Epidermal melanocyte (primary cell): ENCODE results near the gene LSAMP.

Experiments
- DNase-seq: peaks from one replicate; pipeline ENCODE4 v3.0.0; 2011; ENCODE audit warnings: low spot score; ENCODE audit not compliant: insufficient read length

The LSAMP gene

DNA sequence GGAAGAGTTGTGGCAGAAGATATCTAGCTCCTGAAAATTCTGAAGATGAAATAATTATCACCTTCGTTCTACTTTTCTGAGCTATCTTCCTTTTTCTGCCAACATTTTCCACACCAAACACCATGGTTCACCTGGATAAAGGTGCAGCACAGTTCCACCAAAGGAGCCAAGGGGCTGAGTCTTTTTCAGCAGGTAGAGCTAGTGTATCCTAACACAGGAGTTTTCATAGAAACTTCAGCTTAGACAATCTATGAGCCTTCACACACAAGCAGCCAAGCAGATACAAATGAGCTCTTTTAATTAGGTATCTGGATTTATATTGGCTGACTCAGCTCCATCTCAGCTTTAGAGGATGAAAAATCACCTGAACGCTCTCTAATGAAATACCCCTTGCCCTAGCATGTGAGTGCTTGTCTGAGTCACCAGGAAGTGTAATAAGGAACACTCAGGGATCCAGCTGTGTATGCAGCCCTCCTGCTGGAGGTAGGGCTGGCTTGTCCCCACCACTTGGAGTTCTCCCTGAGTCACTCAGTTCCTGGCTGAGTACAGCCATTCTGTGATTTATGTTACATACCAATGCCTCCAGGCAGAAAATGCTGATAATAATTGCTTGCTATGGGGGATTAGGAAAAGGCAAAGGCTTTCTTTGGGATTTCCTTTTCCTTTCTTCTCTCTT lies 385.7 kb downstream of the LSAMP start:
- no peak for DNase-seq

DNA sequence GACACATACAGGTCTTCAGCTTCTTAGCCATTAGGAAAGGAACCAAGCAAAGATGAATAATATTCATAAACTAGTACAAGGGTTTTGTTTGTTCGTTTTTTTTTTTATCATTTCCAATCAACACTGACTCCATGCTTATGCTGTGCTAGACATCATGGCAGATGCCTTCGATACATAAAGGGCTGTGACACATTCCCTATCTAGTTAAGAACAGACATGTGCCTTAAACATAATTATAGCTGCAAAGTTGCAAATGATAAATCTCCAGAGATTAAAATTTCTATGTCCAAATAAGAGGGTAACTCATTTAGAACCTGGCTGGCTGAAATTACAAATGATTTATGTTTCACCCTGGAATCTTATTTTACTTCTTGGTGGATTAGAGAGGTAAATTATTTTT lies 386.4 kb downstream of the LSAMP start:
- no peak for DNase-seq

DNA sequence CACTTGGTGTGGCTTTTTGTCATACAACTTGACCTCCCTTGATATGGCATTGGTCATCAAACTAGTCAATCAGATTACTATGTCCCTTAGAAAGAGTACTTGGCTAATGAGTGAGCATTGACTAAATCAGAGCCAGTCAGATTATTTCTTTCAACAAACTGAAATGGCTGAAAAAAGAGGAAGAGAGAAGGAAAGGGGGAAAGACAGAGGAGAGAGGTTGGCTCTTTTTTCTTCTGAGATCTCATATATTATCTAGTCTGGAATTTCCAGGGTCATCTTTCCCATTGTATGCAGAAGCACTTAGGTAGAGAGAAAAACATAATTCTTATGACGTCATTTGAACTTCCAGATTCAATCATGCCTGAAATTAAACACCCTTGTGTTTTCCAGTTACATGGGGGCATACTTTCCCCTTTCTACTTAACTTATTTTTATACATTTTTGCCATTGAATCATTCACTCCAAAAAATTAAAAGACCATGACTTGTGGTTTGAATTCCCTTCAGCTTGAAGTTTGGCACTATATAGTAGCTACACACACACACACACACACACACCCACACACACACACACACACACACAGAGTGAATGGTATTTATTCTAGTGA lies 387.8 kb downstream of the LSAMP start:
- DNase-seq: no peak

DNA sequence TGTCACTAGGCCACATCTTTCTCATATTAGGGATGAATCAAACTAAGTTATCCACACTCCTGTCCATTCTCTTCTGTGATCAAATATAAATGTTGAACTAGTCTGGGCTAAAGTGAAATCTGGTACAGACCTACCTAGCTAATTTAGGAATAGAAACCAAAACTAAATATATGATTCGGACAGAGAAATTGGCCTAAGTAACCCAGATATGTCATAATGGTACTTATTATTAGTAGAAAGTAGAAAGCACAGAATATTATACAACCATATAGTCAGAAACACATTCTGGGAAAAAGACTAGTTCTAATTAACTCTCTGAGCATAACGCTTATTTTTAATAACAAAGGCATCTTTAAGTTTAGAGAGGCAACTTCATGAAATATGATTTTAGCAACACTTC lies 389.0 kb downstream of the LSAMP start:
- no peak for DNase-seq

DNA sequence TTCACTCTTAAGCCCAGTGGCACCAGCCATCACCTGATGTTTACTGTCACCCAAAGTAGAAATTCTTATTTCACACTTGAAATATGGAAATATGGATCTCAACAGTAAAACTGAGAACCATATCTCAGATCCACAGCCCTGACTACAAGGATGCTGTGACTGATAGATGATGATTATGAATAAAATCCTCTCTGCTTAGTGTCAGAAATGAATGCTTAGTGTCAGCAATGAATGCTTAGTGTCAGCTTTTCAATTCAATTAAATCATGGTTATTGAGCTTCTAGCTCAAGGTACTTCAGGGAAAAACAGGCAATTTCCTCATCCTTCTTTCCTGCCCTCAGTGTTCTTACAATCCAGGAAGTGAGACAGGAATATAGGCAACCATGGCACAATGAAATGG lies 392.3 kb downstream of the LSAMP start:
- DNase-seq: no peak

DNA sequence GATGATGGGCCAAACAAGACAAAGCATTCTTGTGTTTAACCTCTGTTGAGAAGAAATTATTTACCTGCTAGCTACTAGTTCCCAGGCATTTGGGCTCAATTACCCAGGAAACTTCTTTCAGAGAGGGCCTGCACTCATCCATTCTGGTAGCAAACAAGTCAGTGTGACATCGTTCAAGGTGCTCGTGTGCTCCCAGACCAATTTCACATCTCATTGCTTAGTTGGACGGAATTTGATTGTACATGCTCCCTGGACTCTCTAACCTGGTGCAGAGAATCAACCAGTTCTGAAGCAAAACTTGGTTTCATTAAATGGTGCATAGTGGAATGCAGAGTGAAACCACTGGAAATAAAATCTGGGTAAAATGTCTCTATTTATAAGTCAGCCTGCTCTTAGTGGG lies 392.7 kb downstream of the LSAMP start:
- no peak for DNase-seq

DNA sequence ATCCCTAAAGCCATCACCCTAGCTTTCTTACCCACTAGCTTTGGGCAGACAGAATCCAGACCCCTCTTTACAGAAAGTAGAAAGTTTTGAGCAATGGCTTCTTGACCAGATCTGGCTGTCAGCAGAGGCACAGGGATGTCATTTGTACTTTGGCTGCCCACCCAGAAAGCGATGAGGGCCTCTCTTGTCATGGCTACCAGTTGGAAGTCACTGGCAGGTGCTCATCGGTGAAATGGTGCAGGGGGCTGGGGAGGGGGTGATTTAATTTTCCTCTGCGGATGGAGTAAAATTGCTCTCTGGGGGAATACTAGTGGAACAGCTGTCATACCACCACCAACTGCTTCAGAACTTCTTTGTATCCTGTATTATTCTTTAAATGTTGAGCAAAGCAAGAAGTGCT lies 393.7 kb downstream of the LSAMP start:
- DNase-seq: no peak

DNA sequence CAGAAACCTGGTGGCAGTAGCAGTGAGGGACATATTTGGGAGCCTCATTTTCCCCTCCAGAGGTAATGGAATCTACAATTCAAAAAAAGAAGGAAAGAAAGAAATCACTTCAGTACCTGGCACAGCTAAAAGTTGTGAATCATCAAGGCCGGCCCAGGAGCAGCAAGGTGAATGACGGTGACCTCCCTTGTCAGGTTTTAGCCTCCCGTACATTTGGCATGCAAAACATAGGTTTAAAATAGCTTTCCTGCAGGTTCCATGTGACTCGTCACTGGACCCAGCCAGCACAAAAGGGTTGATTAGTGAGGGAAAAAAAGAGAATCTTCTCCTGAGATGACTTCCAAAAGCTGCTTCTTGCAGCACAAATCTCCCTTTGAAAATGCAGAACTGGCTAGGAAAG lies 394.2 kb downstream of the LSAMP start:
- no peak for DNase-seq

DNA sequence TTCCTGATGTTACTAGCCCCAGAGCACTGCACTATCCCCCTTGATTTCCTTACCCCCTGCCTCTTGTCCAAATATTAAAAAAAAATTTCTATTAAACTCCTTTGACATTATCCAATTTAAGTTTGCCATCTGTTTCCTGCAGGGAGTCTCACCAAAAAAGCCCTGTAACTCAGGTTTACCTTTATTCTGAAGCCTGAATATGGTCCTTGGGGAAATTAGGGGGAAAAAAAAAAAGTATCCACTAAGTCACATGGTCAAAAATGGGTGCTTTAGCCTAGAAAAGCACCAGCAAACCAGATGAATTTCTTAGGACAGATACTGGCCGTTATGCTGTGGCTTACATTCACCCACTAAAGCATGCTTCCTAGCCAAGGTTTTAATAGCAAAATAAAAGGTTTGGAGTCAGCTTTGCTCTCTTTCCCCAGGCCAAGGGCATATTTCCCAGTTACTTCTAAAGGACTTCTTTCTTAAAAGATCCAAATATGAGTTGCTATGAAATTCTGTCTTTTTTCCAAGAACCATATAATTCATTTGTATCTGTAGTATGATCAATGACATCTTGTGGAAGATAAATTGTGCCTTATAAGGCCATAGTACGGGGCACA lies 394.9 kb downstream of the LSAMP start:
- no peak for DNase-seq

DNA sequence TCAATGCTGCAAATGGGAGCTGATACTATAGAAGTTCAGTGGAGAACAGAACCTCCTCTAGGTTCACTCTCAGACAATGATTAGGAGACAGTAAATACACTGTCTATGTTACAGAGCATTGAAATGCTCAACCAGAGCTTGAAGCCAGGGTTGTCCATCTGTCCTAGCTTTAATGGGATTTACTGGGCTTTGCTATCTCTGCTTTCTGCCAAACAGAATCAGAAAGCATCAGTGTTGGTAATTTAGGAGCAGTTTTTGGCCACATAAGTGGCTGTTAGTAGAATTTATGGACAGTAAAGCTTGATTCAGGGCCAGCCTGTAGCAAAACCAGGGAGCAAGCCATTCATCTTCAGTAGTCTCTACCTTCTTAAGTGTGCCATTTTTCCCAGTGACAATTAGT lies 396.3 kb downstream of the LSAMP start:
- no peak for DNase-seq

DNA sequence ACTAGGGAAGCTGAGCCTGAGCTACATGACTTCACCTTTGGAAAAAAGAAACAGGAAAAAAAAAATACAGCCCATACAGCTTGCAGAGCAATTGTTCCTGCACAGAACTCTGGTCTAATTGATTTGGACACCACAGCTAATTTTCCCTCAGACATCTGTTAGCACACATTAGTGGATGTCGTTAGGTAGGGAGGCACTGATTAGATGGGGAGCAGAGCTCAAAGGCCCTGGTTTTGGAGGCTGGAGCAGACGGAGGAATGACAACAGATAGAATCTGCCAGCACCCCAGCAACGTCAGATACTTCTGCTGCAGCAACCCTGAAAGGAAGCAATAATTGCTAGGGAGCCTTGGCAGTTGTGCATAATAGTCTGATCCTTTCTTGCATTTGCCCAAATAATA lies 398.9 kb downstream of the LSAMP start:
- DNase-seq: no peak

DNA sequence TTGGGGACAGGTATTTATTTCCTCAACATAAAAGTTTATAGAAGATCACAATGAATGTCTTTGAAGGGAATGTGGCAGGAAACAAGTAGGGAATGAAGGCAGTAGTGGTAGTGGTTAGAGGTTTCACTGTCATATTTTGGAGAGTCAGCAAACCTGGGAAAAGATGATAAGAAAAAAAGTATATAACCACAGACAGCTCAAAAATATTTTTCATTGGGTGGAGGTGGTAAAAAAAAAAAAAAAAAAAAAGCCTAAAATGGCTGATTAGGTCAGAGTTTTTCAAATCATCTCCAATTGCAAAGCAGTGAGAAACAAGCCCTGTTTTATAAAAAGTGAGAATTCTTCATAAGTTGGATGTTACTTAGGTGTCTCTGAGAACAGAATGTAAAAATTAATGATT lies 400.0 kb downstream of the LSAMP start:
- DNase-seq: no peak

DNA sequence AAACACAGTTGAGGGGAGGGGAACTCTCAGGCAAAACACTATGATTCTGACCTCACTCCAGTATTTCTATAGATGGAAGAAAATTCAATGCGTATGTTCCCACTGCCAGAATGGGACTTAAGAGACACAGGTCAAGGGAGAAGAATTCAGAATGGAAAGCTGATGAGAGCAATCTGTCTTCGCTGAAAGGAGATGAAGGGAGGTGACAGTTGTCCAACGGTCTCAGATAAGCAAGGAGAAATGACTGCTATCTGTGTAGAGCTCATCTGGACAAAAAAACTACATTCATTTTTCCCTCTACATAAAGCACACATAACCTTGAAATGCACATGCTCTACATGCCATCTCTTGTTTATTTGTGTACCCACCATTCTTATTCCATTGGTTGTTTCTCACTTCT lies 405.1 kb downstream of the LSAMP start:
- DNase-seq: no peak

DNA sequence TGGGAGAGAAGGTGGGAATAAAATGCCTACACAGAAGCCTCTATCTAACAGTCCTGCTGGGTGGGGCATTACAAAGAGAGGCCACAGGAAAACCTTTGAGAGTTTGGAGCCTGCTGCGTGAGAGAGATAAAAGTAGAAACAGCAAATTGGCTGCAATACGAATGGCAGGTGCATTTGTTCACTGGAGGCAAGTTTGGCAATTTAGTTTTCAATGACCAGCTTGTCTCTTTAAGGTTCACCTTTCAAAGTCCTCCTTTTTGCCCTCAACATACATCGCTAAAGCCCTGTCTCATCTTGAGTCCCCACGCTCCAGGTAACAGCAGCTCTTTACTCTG lies 405.7 kb downstream of the LSAMP start:
- DNase-seq: no peak

DNA sequence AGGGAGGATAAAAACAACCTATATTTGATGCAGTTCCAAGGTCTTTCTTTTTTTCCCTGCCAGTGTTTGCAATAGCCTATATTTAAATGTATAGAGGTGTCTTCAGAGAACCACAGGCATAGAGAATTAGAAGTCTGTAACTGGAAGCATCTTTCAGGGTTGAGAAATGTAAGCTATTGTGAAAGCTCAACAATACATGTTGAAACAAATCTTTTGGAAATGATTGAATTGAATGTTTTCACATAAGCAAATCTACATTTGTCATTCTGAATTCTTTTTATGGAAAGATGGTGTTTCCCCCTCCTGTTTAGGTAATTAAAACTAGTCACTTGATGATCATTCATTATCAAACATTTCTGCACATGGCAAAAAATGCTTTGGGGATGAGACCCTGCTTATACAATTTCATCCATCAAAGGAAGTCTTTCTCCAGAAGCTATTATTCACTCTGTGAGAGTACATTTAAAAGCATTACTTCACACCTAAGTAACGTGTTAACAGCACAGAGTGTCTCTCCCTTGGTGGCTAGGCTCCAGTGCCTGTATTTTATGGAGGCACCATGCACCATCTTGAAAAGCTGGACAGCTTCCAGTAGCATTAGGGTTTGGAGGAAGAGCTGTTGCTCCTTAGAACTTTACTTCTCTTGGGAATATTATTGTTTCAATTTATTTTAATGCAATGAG lies 406.2 kb downstream of the LSAMP start:
- DNase-seq: no peak

DNA sequence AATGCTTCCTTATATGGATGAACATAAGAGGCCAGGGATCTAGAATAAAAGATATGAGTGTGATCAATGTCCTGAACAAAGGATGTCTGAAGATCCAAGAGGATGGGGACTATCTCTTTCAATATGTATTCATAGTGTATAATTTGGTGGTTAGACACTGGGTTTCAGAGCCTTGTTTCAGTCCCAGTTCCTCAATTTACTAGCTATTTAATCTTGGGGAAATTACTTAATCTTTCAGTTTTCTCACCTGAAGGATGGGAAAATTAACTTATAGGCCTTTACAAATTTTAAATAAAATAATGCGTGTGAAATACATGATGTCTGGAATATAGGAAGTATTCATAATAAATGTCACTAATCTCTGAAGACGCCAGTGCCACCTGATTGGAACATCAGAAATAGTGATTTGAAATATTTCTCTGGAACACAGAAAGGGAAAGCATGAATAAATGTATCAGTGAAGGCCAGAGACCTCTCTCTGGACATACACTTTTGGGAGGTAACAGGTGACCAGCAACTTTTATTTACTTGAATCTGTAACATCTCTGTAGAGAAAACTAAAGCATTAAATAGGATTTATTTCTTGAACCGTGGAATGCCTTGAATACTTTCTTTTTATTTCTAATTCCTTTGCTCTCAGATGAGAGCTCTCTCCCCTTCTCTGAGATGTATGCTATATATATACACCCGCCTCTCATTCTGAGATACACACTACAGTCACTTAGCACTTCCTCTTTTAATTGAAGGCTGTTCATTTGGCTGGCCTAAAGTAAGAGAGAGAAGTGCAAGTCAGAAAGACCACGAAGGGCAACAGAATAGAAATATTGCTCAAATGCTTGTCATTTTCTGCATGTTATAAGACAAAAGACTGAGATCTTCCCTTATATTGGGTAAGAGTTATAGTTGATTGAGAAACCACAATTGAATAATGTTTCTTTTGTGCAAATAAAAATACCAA lies 407.1 kb downstream of the LSAMP start:
- DNase-seq: no peak

DNA sequence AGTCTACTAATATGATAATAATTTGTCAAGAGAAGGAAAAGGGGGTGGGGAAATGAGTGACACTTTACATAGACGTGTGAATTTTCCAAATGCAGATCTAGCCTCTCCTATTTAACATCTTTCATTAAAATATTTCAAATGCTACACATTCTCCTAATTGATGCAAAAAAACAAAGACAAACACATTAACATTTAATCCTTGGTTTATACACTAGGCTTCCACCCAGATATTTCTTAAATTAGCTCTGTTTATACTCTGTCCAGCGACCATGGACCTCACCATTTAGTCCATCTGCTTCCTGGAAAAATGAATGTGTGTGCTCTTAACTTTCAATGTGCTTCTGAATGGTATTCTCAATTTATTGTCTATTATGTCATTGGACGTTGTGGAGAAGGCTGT lies 409.9 kb downstream of the LSAMP start:
- DNase-seq: no peak

DNA sequence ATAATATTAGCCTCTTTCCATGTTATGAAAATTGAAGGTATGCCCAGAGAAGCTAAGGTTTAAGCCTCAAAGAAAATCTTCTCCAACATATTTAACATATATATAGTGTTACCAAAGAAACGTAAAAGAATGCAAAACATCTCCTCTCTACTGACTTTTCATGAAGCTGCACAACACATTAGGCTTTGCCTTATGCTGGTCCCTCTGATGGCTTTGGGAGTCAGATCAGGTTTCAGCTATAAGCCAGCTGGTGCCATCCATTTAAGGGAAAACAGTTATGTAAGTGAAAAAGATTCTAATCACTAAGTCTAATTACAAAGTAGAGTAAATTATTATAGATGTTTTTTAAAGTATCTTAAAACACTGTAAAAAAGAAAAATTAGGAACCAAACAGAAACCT lies 410.5 kb downstream of the LSAMP start:
- DNase-seq: no peak

DNA sequence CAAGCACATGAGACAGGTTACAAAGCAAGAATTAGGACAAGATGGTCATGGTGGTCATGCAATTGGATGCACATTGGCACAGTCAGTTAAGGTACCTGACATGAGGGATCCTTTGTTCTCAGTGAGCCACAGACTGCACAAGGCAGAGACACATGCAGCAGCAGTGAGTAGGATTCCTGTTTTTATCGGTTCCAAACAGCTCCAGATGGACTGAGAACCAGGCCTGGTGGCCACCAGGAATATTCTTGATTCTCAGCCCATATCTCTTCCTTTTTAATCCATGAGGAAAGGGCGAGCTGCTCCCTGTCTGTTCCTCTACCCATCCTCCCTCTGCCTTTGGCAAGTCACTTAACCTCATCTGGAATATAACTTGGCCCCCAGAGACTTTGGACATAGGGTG lies 411.2 kb downstream of the LSAMP start:
- no peak for DNase-seq

DNA sequence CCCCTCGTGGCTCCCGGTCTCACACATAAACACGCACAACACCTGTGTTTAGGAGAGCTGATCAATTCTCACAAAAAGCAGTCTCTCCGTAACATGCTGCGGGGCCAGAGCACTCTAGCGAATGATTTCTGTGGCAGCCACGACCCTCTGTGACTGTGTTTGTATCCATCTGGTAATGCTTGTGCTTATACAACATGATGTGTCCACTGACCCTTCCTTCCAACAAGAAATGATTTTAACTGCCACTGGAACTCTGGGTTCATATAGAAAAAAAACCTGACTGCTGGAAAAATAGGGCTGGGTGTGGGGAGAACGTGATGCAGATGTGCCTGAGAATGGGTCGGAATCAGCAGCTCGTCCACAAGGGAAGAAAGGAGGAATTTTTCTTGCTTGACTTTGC lies 411.8 kb downstream of the LSAMP start:
- DNase-seq: no peak

DNA sequence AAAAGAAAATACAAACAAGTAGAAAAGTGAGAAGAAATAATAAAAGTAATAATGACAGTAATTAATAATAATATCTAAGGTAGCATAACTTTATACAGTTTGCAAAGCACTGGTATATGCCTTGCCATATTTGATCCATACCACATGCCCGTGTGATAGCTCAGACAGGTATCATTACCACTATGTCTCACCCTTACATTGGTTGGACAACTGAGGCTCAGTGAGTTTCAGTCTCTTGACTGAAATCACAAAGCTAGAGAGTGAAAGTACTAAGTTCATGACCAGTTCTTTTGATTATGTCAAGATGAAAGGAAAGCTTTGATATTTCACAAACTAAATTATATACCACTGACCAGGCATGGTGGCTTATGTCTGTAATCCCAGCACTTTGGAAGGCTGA lies 413.1 kb downstream of the LSAMP start:
- no peak for DNase-seq
